ENCODE measurements around the gene MCOLN3. TPM values are rescaled to one million over a fixed set of nuclear protein-coding genes. Genes with fewer than 3 reads are reported as not detected.

Gene MCOLN3
- total RNA-seq, 4 donors from 2014 or later, result 1.1 to 5.0 (median 3.7) TPM

GRCh38 chr1:85088408-85088784 is 40.1 kb upstream of the MCOLN3 start:
- no peak for DNase-seq (ENCODE audit: low spot score in 2 of 2)
- H3K4me3 ChIP-seq (ENCODE audit: low read depth, poor library complexity, severe bottlenecking), result no peak overlapping the region
- 80 to 85% methylated on average over 2 of the region's 2 CpGs for WGBS, 2 donors
- TF ChIP-seq CTCF (IDR thresholded peaks at IDR 0.05) (no peak), POLR2A (IDR thresholded peaks at IDR 0.05) (no peak)
- intact Hi-C loops (cut with DNase I; ENCODE audit: low total_unique reads), result no loop called here

- WGBS, 2 donors, result 74 to 92% methylated on average over 1 of the region's 1 CpG
- no peak for TF ChIP-seq POLR2A (IDR thresholded peaks at IDR 0.05)
- TF ChIP-seq CTCF (IDR thresholded peaks at IDR 0.05), result no peak
These were observed 39.5 kb upstream of the MCOLN3 start for GRCh38 chr1:85087659-85088407.

GRCh38 chr1:85085417-85085816 is 37.1 kb upstream of the MCOLN3 start:
- 85 to 91% methylated on average over 1 of the region's 1 CpG for whole genome bisulfite sequencing, 2 donors
- TF ChIP-seq POLR2A (IDR thresholded peaks at IDR 0.05) (no peak), CTCF (IDR thresholded peaks at IDR 0.05) (no peak)
- intact Hi-C loops (cut with DNase I; ENCODE audit: low total_unique reads), result no loop called here
- no peak for DNase-seq (ENCODE audit: low spot score in 2 of 2)
- H3K4me3 ChIP-seq (ENCODE audit: low read depth, poor library complexity, severe bottlenecking), result no peak overlapping the region

More at GRCh38 chr1:85087659-85088407, 39.5 kb upstream of the MCOLN3 start:
- no peak for DNase-seq (ENCODE audit: low spot score in 2 of 2)
- no peak overlapping the region for H3K4me3 ChIP-seq (ENCODE audit: low read depth, poor library complexity, severe bottlenecking)
- intact Hi-C loops (cut with DNase I; ENCODE audit: low total_unique reads), result no loop called here

GRCh38 chr1:85078903-85079302 is 30.6 kb upstream of the MCOLN3 start:
- WGBS, 2 donors, result 39 to 48% methylated on average over 3 of the region's 3 CpGs
- intact Hi-C loops (cut with DNase I; ENCODE audit: low total_unique reads), result no loop called here
- H3K4me3 ChIP-seq (ENCODE audit: low read depth, poor library complexity, severe bottlenecking), result no peak overlapping the region
- no peak for DNase-seq (ENCODE audit: low spot score in 2 of 2)
- TF ChIP-seq CTCF (IDR thresholded peaks at IDR 0.05) (no peak), POLR2A (IDR thresholded peaks at IDR 0.05) (no peak)

- WGBS, 2 donors, result 94 to 95% methylated on average over 3 of the region's 3 CpGs
- H3K4me3 ChIP-seq (ENCODE audit: low read depth, poor library complexity, severe bottlenecking), result no peak overlapping the region
- no peak for DNase-seq (ENCODE audit: low spot score in 2 of 2)
- intact Hi-C loops (cut with DNase I; ENCODE audit: low total_unique reads), result no loop called here
- no peak for TF ChIP-seq POLR2A (IDR thresholded peaks at IDR 0.05)
- no peak for TF ChIP-seq CTCF (IDR thresholded peaks at IDR 0.05)
These were observed 26.2 kb upstream of the MCOLN3 start for GRCh38 chr1:85074365-85074964.
